Left lung (tissue), 10 donors: ENCODE measurements around the gene KLHL21. TPM values are rescaled to one million over a fixed set of nuclear protein-coding genes. Genes with fewer than 3 reads are reported as not detected.
"Not testable (repeated sequence)": the region's sequence is repeated elsewhere in the genome, so short reads cannot be mapped to it uniquely, and the experiment has no call there.

Source experiments
- ATAC-seq: fragments of 200-7000 bp; cut with Tn5 transposase; one replicate; pipeline ENCODE4 v1.9.1; 2020; ENCODE audit warnings: moderate library complexity
- DNase-seq, 4 donors: peaks; one replicate each; pipeline ENCODE4 v3.0.0-alpha.2; 2013 to 2020
- H3K27ac ChIP-seq, 2 donors: fragments of 200-600 bp; sonication (generic) in 1 of 2; one replicate each; pipeline versions ENCODE4 v1.5.0 to v1.8.0; 2020 to 2021
- H3K27me3 ChIP-seq, 2 donors: fragments of 200-600 bp; sonication (generic) in 1 of 2; one replicate each; pipeline versions ENCODE4 v1.5.0 to v1.8.0; 2020 to 2021
- H3K36me3 ChIP-seq, 2 donors: fragments of 200-600 bp; sonication (generic) in 1 of 2; one replicate each; pipeline versions ENCODE4 v1.5.0 to v1.8.0; 2020 to 2021
- H3K4me1 ChIP-seq, 2 donors: fragments of 200-600 bp; one replicate each; pipeline ENCODE4 v1.8.0; 2021
- H3K4me3 ChIP-seq, 2 donors: fragments of 200-600 bp; sonication (generic) in 1 of 2; one replicate each; pipeline versions ENCODE4 v1.5.0 to v1.8.0; 2020 to 2021; ENCODE audit warnings: mild to moderate bottlenecking in 1 of 2
- H3K9me3 ChIP-seq, 2 donors: fragments of 200-600 bp; sonication (generic) in 1 of 2; one replicate each; pipeline versions ENCODE4 v1.5.0 to v1.8.0; 2020 to 2021
- CTCF ChIP-seq, 2 donors: fragments of 200-600 bp; sonication (generic) in 1 of 2; IDR thresholded peaks; one replicate each; pipeline versions ENCODE4 v1.5.0 to v1.8.0; 2021; ENCODE audit warnings: antibody characterized with exemption in 2 of 2
- intact Hi-C, 2 donors: fragments of 100-400 bp; cut with DNase I; formaldehyde crosslinking; loops; one replicate each; pipeline versions ENCODE4 v1.11.2 to v1.14.2; 2022
- polyA plus RNA-seq, 6 donors: library from polyadenylated mRNA; unstranded; fragments of 120-200 nt; gene quantifications; one replicate each; pipeline ENCODE4 v1.2.1, GENCODE V29; 2013; ENCODE audit not compliant: insufficient read length in 6 of 6
- total RNA-seq, 2 donors: library from RNA; stranded (reverse); fragmentation: NEBNext Ultra II Directional; extraction: Animal tissue kit (Norgen Biotek cat#: 25700); gene quantifications; one replicate each; pipeline ENCODE4 v1.2.1, GENCODE V29; 2021
- donor health status: DM: no; HTN: yes; CAD: no.
- donor health status: DM: no; HTN: no; CAD: no.

Gene KLHL21
- total and polyA plus RNA-seq, 8 donors, result 11.0 to 29.2 (median 13.7) TPM

- TF ChIP-seq CTCF (IDR thresholded peaks at IDR 0.05), result no peak
- no peaks in the 10 kb centered on the region for H3K27me3 ChIP-seq
- intact Hi-C loops, result no loop called here
- no peak for DNase-seq
- no peaks in the 10 kb centered on the region for H3K36me3 ChIP-seq
- no peak overlapping the region for H3K27ac ChIP-seq
- ATAC-seq, result no peak
- no peaks in the 10 kb centered on the region for H3K4me1 ChIP-seq
- peaks cover 0 to 6% of the 10 kb centered on the region in 2 donors for H3K9me3 ChIP-seq
- no peak overlapping the region for H3K4me3 ChIP-seq
These were observed 29.9 kb downstream of the KLHL21 start for GRCh38 chr1:6572653-6573383.

GRCh38 chr1:6570987-6571386 is 31.7 kb downstream of the KLHL21 start:
- H3K27me3 ChIP-seq, result no peaks in the 10 kb centered on the region
- no peaks in the 10 kb centered on the region for H3K4me1 ChIP-seq
- DNase-seq (peak in 1 of 4 donors; percentile 3), ATAC-seq (no peak)
- no peak overlapping the region for H3K27ac ChIP-seq
- no peak overlapping the region for H3K4me3 ChIP-seq
- TF ChIP-seq CTCF (IDR thresholded peaks at IDR 0.05), result no peak
- peaks cover 0 to 6% of the 10 kb centered on the region in 2 donors for H3K9me3 ChIP-seq
- intact Hi-C loops, result no loop called here
- no peaks in the 10 kb centered on the region for H3K36me3 ChIP-seq

- DNase-seq, result no peak
- intact Hi-C loops, result no loop called here
- Histone ChIP-seq H3K27me3 (no peaks in the 10 kb centered on the region), H3K36me3 (no peaks in the 10 kb centered on the region), H3K9me3 (peaks cover 0 to 6% of the 10 kb centered on the region in 2 donors), H3K27ac (no peak overlapping the region), H3K4me3 (no peak overlapping the region), H3K4me1 (no peaks in the 10 kb centered on the region)
- TF ChIP-seq CTCF (IDR thresholded peaks at IDR 0.05), result no peak
- ATAC-seq, result no peak
These were observed 32.6 kb downstream of the KLHL21 start for GRCh38 chr1:6570100-6570499.

- ATAC-seq, result no peak
- intact Hi-C loops, result no loop called here
- no peaks in the 10 kb centered on the region for H3K4me1 ChIP-seq
- no peak overlapping the region for H3K27ac ChIP-seq
- DNase-seq, result no peak
- TF ChIP-seq CTCF (IDR thresholded peaks at IDR 0.05), result no peak
- no peaks in the 10 kb centered on the region for H3K36me3 ChIP-seq
- H3K9me3 ChIP-seq, result peaks cover 0 to 6% of the 10 kb centered on the region in 2 donors
- no peak overlapping the region for H3K4me3 ChIP-seq
- no peaks in the 10 kb centered on the region for H3K27me3 ChIP-seq
These were observed 33.6 kb downstream of the KLHL21 start for GRCh38 chr1:6569033-6569432.

- ATAC-seq (no peak), DNase-seq (peak in 2 of 4 donors; percentile 4 to 31)
- no peaks in the 10 kb centered on the region for H3K9me3 ChIP-seq
- intact Hi-C loops, result no loop called here
- no peak overlapping the region for H3K27ac ChIP-seq
- H3K4me3 ChIP-seq, result no peak overlapping the region
- H3K4me1 ChIP-seq, result no peaks in the 10 kb centered on the region
- no peak for TF ChIP-seq CTCF (IDR thresholded peaks at IDR 0.05)
- no peaks in the 10 kb centered on the region for H3K27me3 ChIP-seq
- H3K36me3 ChIP-seq, result no peaks in the 10 kb centered on the region
These were observed 42.4 kb downstream of the KLHL21 start for GRCh38 chr1:6560267-6560666.

GRCh38 chr1:6559161-6559560 is 43.5 kb downstream of the KLHL21 start:
- H3K4me3 ChIP-seq, DNase-seq, H3K36me3 ChIP-seq, ATAC-seq, H3K27ac ChIP-seq, H3K27me3 ChIP-seq, H3K4me1 ChIP-seq, H3K9me3 ChIP-seq, intact Hi-C loops: not testable (repeated sequence)
